Chondrocyte (in vitro differentiated cells): Measurements from ENCODE around the gene TMEM129. TPM values are rescaled to one million over a fixed set of nuclear protein-coding genes. Genes with fewer than 3 reads are reported as not detected.

Experiments
- DNase-seq: peaks from one replicate; pipeline ENCODE4 v3.0.0; 2021; ENCODE audit warnings: mixed read lengths, low spot score
- H3K27ac Mint-ChIP-seq: one replicate; pipeline ENCODE4 v1.8.0; 2021; ENCODE audit warnings: mild to moderate bottlenecking, moderate library complexity, mixed read lengths; ENCODE audit not compliant: unreplicated experiment
- H3K27me3 Mint-ChIP-seq: 2 replicates; pipeline ENCODE4 v1.8.0; 2021; ENCODE audit warnings: low read depth, mixed read lengths
- H3K36me3 Mint-ChIP-seq: 2 replicates; pipeline ENCODE4 v1.8.0; 2021; ENCODE audit warnings: low read depth, mixed read lengths
- H3K4me1 Mint-ChIP-seq: 2 replicates; pipeline ENCODE4 v1.8.0; 2021; ENCODE audit warnings: low read depth, mild to moderate bottlenecking, mixed read lengths
- H3K4me3 Mint-ChIP-seq: one replicate; pipeline ENCODE4 v1.8.0; 2021; ENCODE audit warnings: mild to moderate bottlenecking, moderate library complexity, mixed read lengths; ENCODE audit not compliant: unreplicated experiment
- H3K9me3 Mint-ChIP-seq: 2 replicates; pipeline ENCODE4 v1.8.0; 2021; ENCODE audit warnings: low read depth, mixed read lengths
- CTCF ChIP-seq: fragments of 200-600 bp; sonication (generic); IDR thresholded peaks from 2 replicates; pipeline ENCODE4 v1.5.0; 2021; ENCODE audit warnings: antibody characterized with exemption, mild to moderate bottlenecking, moderate library complexity
- total RNA-seq: library from RNA; stranded (reverse); gene quantifications from 3 replicates; pipeline ENCODE4 v1.2.1, GENCODE V29; 2021

Gene TMEM129
- total RNA-seq, 1 donor from 2014 or later = 43.0 TPM

DNA sequence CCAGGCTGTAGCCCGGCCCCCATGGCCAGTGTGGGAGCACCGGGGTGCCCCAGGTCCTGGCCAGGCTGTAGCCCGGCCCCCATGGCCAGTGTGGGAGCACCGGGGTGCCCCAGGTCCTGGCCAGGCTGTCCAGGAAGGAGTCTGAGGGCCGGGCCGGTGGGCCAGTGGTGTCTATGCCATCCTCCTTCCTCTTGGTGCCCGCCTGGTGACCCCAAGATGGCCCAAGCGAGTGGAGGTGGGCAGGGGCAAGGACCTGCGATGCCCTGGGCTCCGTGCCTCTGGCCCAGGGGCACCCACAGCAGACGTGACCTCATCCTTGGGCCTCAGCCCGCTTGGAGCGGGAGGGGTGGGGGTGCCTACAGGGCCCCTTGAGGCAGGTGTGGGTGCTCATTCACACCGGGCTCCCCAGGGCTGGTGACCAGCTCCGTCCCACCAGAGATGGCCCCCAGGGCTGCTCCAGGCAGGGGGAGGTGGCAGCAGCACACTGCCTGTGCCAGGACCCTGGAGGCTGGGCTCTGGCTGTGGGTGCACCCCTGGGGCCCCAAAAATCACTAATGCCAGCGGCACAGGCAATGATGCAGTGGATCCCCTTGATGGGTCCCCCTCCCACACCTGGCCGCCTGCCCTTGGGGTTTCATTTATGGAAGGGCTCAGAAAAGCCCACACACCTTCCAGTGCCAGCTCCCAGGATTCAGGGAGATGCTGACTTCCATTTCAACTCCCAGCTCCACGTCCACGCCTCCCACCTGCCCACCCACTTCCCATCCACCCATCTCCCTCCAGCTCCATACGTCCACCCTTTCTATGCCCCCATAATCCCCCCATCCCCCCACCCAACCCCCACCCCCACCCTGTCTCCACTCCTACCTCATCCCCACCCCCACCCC, 36.0 kb upstream of the TMEM129 start:
- no peak for TF ChIP-seq CTCF
- Mint-ChIP-seq H3K9me3 (no peaks in the 10 kb centered on the region), H3K36me3 (no peaks in the 10 kb centered on the region), H3K4me3 (no peak overlapping the region), H3K4me1 (no peaks in the 10 kb centered on the region), H3K27me3 (no peaks in the 10 kb centered on the region), H3K27ac (no peak overlapping the region)
- DNase-seq = no peak

GRCh38 chr4:1756079-1756478, 35.0 kb upstream of the TMEM129 start:
- Mint-ChIP-seq H3K9me3 (no peaks in the 10 kb centered on the region), H3K4me3 (no peak overlapping the region), H3K4me1 (no peaks in the 10 kb centered on the region), H3K27me3 (no peaks in the 10 kb centered on the region), H3K36me3 (no peaks in the 10 kb centered on the region), H3K27ac (no peak overlapping the region)
- no peak for TF ChIP-seq CTCF
- DNase-seq = no peak

GRCh38 chr4:1755297-1755696, 34.2 kb upstream of the TMEM129 start:
- H3K27me3 Mint-ChIP-seq = no peaks in the 10 kb centered on the region
- no peak overlapping the region for H3K27ac Mint-ChIP-seq
- DNase-seq = no peak
- no peak overlapping the region for H3K4me3 Mint-ChIP-seq
- H3K9me3 Mint-ChIP-seq = no peaks in the 10 kb centered on the region
- no peak for TF ChIP-seq CTCF
- H3K36me3 Mint-ChIP-seq = no peaks in the 10 kb centered on the region
- H3K4me1 Mint-ChIP-seq = no peaks in the 10 kb centered on the region

DNA sequence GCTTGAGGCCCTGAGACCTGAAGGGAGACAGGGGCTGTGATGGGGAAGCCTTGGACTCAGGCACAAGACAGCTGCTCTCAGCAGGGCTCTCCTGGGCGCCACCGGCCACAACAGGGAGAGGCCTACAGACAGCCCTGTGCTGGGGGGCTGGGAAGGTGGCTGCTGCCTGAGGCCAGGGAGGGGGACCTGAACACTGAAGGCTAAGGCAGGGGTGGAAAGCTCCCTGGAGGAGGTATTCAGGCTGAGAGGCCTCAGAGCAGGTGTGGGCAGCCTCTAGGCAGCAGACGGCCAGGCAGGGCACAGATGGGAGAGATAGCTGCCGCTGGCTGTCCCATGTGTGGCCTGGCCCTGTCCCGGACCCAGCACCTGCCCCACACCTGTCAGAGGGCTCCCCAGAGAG, 33.2 kb upstream of the TMEM129 start:
- Mint-ChIP-seq H3K4me1 (no peaks in the 10 kb centered on the region), H3K27ac (no peak overlapping the region), H3K36me3 (no peaks in the 10 kb centered on the region), H3K27me3 (no peaks in the 10 kb centered on the region), H3K4me3 (no peak overlapping the region), H3K9me3 (no peaks in the 10 kb centered on the region)
- no peak for TF ChIP-seq CTCF
- DNase-seq = no peak

GRCh38 chr4:1753697-1754311, 32.7 kb upstream of the TMEM129 start:
- H3K4me1 Mint-ChIP-seq = no peaks in the 10 kb centered on the region
- no peaks in the 10 kb centered on the region for H3K27me3 Mint-ChIP-seq
- DNase-seq = no peak
- no peaks in the 10 kb centered on the region for H3K9me3 Mint-ChIP-seq
- no peak overlapping the region for H3K4me3 Mint-ChIP-seq
- no peak overlapping the region for H3K27ac Mint-ChIP-seq
- no peak for TF ChIP-seq CTCF
- no peaks in the 10 kb centered on the region for H3K36me3 Mint-ChIP-seq
